Right lobe of liver (tissue), 4 donors: ENCODE results near the gene TP53TG3D.
"Not testable (repeated sequence)": the region's sequence is repeated elsewhere in the genome, so short reads cannot be mapped to it uniquely, and the experiment has no call there.

Experiments
- CTCF ChIP-seq, 4 donors: fragments of 200-600 bp in 3 of 4; fragments of 450-650 bp in 1 of 4; IDR thresholded peaks; one replicate each; pipeline versions ENCODE4 v1.5.1 to v1.8.0; 2016 to 2022; ENCODE audit warnings: antibody characterized with exemption in 4 of 4, mild to moderate bottlenecking in 2 of 4
- POLR2A ChIP-seq: fragments of 450-650 bp; IDR thresholded peaks from one replicate; pipeline ENCODE4 v1.6.1; 2017; ENCODE audit warnings: antibody characterized with exemption, mild to moderate bottlenecking
- donor health status: DM: no; HTN: no; CAD: no.
- donor health status: DM: no; HTN: no; CAD: no.
- donor health status: DM: no; HTN: yes; CAD: no.

- not testable (repeated sequence) for TF ChIP-seq CTCF (IDR thresholded peaks at IDR 0.05); POLR2A
Measured at GRCh38 chr16:32281910-32282309, 28.8 kb downstream of the TP53TG3D start.
